ENCODE measurements around the gene OTUB1. TPM values are rescaled to one million over a fixed set of nuclear protein-coding genes. Genes with fewer than 3 reads are reported as not detected.

OTUB1 gene
- total and polyA plus RNA-seq, 2 of the 4 experiments (the other 2 are of a cell fraction), result 69.0 to 168 TPM

DNA sequence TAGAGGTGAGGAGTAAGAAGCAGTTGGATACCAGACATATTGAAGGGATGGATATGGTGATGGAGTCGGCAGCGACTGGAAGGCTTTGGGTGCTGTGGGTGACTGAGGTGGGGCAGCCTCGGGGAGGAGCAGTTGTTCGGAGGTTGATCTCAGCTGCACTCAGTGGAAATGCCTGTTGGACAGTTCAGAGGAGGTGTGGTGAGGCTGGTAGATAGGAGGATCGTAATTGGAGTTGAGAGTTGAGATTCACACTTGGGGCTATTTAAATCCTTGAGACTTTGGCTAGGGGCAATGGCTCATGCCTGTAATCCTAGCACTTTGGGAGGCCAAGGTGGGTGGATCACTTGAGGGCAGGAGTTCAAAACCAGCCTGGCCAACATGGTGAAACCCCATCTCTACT is 6.9 kb downstream of the OTUB1 start:
- Histone ChIP-seq H2BK20ac (ENCODE audit: low read depth, low read length) (no peak overlapping the region), H2AK9ac (replicated peaks; ENCODE audit: low read depth, low read length, poor library complexity) (no peak overlapping the region), H3K4me3 (ENCODE audit: insufficient read depth, low read depth, low read length) (no peak overlapping the region), H2BK5ac (ENCODE audit: low read depth, low read length, poor library complexity, severe bottlenecking) (no peak overlapping the region), H3K4me2 (ENCODE audit: low read depth, low read length) (no peak overlapping the region), H3K14ac (replicated peaks; ENCODE audit: low read depth, low read length) (no peak overlapping the region), H2BK15ac (ENCODE audit: low read depth, low read length) (no peak overlapping the region), H2BK120ac (ENCODE audit: low read depth, low read length) (no peak overlapping the region), H2AFZ (replicated peaks; ENCODE audit: low read length, poor library complexity) (no peak overlapping the region), H3K9me3 (ENCODE audit: control insufficient read depth, insufficient read depth, low read length) (no peaks in the 10 kb centered on the region), H3K23ac (ENCODE audit: low read depth, low read length) (no peak overlapping the region), H3K79me1 (ENCODE audit: low read depth in 1 of 2, low read length in 2 of 2) (peaks cover 23 to 51% of the 10 kb centered on the region in 2 experiments), H3K27me3 (ENCODE audit: control insufficient read depth, insufficient read depth, low read length) (no peaks in the 10 kb centered on the region), H3K9me1 (ENCODE audit: insufficient read depth, low read length) (no peaks in the 10 kb centered on the region; the same call in 1 of the 2 replicates), H4K8ac (ENCODE audit: low read depth in 2 of 2, low read length in 2 of 2) (no peak overlapping the region), H3K27ac (ENCODE audit: insufficient read depth, low read length) (no peak overlapping the region), H2AK5ac (ENCODE audit: low read depth, low read length) (no peak overlapping the region), H3K18ac (ENCODE audit: low read depth, low read length) (no peak overlapping the region), H3K4me1 (ENCODE audit: control insufficient read depth, insufficient read depth, low read length) (no peaks in the 10 kb centered on the region), H3K36me3 (ENCODE audit: control insufficient read depth, insufficient read depth, low read length) (peaks cover 61% of the 10 kb centered on the region), H3K9ac (ENCODE audit: low read depth, low read length) (no peak overlapping the region), H4K5ac (ENCODE audit: low read depth, low read length) (no peak overlapping the region), H4K91ac (ENCODE audit: insufficient read depth, low read depth, low read length) (no peak overlapping the region), H3K56ac (ENCODE audit: extremely low read depth, insufficient read depth, low read length) (no peak overlapping the region), H3K4ac (ENCODE audit: low read depth, low read length) (no peak overlapping the region), H4K20me1 (ENCODE audit: insufficient read depth, low read length) (peaks cover 20% of the 10 kb centered on the region)
- no peak for TF ChIP-seq NFE2L2 (IDR thresholded peaks at IDR 0.05; ENCODE audit: low read depth, low read length)
- TF ChIP-seq MAFK (IDR thresholded peaks at IDR 0.05; ENCODE audit: low read depth, low read length), result no peak
- ATAC-seq (ENCODE audit: low read depth) (no peak), DNase-seq (no peak)
- CTCF ChIA-PET, result no interaction called here
- BruUV-seq (replicated peaks), result no TSS peak
- intact Hi-C loops (cut with micrococcal nuclease), result no loop called here
- 82% methylated on average over 4 of the region's 5 CpGs; no CpG with 5 or more reads in 1 of the 2 experiments for WGBS, 2 experiments (ENCODE audit: extremely low coverage in 2 of 2, insufficient read length in 1 of 2)
- POLR2A ChIA-PET (ENCODE audit: unreplicated experiment), result no interaction called here
- in situ Hi-C loops (cut with MboI; ENCODE audit: low sequenced_read_pairs), result loop anchor here (5.0 kb wide), 1 partner anchor 154 kb away; no protein-coding TSS in a partner anchor
- dilution Hi-C loops (cut with HindIII; ENCODE audit: low sequenced_read_pairs, unreplicated experiment), result no loop called here
